ENCODE data around the gene UBE2G2.

UBE2G2 gene

DNA sequence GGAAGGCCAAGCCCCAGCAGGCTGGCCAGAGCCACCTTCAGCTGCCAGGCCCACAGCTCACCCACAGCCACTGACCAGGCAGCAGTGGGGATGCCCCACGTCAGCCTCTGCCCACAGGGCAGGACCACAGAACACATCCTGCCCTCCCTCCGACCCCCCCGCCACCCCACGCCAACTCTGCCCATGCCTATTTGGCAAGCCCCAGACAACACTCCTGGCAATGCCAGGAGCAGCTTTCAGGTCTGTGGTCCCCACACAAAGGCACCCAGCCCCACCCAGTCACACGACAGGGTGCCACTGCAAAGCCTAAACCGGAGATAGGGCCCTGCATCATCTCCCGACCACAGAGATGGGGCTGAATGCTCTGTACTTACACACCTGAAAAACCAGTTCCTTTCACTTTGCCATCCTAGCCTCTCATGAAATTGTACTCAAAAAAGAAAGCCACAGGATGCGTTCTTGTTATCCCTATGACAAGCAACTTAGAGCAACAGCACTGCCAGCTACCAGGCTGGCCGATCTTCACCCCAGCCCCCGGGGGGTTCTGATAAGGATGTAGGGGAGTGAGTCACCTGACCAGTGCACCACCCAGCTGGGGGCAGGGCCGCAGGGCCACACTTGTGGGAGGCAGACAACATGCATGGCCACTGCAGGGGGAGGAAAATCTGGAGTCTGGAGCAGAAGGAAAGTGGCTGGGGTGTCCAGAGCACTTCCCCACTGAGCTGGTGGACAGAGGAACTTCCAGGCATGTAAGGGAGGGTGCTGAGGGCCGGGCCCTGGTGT lies 36.2 kb downstream of the UBE2G2 start:
- TF ChIP-seq, protein P1, sequence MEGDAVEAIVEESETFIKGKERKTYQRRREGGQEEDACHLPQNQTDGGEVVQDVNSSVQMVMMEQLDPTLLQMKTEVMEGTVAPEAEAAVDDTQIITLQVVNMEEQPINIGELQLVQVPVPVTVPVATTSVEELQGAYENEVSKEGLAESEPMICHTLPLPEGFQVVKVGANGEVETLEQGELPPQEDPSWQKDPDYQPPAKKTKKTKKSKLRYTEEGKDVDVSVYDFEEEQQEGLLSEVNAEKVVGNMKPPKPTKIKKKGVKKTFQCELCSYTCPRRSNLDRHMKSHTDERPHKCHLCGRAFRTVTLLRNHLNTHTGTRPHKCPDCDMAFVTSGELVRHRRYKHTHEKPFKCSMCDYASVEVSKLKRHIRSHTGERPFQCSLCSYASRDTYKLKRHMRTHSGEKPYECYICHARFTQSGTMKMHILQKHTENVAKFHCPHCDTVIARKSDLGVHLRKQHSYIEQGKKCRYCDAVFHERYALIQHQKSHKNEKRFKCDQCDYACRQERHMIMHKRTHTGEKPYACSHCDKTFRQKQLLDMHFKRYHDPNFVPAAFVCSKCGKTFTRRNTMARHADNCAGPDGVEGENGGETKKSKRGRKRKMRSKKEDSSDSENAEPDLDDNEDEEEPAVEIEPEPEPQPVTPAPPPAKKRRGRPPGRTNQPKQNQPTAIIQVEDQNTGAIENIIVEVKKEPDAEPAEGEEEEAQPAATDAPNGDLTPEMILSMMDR (IDR thresholded peaks at IDR 0.05; ENCODE audit: control insufficient read depth, insufficient read depth, low read depth, low read length, missing control alignments): no peak
- no peak overlapping the region for H3K4me3 ChIP-seq (ENCODE audit: control insufficient read depth, low read depth, low read length)
- no peak for DNase-seq (ENCODE audit: low read depth)

DNA sequence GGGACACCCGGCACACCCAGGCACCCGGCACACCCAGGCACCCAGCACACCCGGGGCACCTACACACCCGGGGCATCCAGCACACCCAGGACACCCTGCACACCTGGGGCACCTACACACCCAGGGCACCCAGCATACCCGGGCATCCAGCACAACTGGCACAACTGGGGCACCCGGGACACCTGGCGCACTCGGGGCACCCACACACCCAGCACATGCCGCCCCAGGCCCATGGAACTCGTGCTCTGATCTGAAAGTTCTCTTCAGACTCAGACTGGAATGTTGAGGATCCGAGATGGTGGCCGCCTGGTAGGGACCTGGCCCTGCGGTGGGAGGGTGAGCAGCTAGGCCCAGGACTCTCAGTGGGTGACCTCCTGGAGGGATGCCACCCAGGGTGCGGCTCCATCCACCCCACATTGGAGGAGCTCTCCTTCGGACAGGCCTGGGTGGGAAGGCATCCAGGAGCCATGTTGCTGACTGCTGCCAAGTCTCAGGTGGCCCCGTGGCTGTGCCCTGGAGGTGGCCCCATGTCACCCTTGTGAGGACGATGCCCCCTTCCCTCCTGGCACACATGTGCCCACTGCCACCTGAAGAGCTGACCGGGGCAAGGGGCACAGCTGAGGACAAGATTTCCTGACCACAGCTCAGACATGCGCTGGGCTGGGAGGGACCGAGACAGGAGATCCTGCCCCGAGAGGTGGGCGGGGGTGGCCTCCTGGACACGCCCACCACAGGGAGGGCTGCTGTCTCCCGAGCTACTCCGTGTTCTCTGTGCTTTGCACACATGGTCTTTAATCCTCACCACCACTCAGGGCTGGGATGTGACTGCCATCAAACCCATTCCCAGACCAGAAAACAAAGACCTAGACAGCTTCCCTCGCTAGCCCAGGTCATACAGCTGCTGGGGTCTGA lies 37.0 kb downstream of the UBE2G2 start:
- H3K4me3 ChIP-seq (ENCODE audit: control insufficient read depth, low read depth, low read length): no peak overlapping the region
- TF ChIP-seq, protein P1 (IDR thresholded peaks at IDR 0.05; ENCODE audit: control insufficient read depth, insufficient read depth, low read depth, low read length, missing control alignments): no peak
- DNase-seq (ENCODE audit: low read depth): no peak

DNA sequence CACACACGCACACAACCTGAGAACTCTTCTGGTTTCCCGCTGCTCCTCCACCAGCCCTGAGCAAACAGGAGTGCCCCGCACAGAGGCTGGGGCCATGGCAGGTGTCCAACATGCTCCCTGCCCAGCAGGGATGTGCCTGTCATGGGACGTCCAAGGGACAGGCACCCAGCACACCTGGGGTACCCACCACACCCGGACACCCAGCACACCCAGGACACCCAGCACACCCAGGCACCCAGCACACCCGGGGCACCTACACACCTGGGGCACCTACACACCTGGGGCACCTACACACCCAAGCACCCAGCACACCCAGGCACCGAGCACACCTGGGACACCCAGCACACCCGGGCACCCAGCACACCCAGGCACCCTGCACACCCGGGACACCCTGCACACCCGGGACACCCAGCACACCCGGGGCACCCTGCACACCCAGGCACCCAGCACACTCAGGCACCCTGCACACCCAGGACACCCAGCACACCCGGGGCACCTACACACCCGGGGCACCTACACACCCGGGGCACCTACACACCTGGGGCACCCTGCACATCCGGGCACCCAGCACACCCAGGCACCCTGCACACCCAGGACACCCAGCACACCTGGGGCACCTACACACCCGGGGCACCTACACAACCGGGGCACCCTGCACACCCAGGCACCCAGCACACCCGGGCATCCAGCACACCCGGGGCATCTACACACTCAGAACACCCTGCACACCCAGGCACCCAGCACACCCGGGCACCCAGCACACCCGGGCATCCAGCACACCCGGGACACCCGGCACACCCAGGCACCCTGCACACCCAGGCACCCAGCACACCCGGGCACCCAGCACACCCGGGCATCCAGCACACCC lies 37.9 kb downstream of the UBE2G2 start:
- DNase-seq (ENCODE audit: low read depth): no peak
- TF ChIP-seq, protein P1 (IDR thresholded peaks at IDR 0.05; ENCODE audit: control insufficient read depth, insufficient read depth, low read depth, low read length, missing control alignments): no peak

DNA sequence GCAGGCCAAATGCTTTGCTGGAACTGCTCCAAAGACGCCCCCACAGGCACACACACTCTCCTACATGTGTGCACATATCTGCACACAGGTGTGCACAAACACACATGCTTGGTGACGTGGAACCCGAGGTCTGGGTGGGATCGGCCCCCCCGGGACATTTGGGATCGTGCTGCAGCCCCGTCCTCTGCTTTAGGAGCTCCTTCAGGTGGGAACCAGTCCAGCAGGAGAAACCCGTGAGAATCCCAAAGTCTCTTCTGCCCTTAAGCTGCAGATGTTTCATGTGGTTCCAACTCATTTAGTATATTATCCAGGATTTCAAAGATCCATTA lies 38.6 kb downstream of the UBE2G2 start:
- TF ChIP-seq, protein P1 (IDR thresholded peaks at IDR 0.05; ENCODE audit: control insufficient read depth, insufficient read depth, low read depth, low read length, missing control alignments): no peak
- no peak overlapping the region for H3K4me3 ChIP-seq (ENCODE audit: control insufficient read depth, low read depth, low read length)
- no peak for DNase-seq (ENCODE audit: low read depth)

More for the DNA sequence above, 37.9 kb downstream of the UBE2G2 start:
- H3K4me3 ChIP-seq (ENCODE audit: control insufficient read depth, low read depth, low read length): no peak overlapping the region

DNA sequence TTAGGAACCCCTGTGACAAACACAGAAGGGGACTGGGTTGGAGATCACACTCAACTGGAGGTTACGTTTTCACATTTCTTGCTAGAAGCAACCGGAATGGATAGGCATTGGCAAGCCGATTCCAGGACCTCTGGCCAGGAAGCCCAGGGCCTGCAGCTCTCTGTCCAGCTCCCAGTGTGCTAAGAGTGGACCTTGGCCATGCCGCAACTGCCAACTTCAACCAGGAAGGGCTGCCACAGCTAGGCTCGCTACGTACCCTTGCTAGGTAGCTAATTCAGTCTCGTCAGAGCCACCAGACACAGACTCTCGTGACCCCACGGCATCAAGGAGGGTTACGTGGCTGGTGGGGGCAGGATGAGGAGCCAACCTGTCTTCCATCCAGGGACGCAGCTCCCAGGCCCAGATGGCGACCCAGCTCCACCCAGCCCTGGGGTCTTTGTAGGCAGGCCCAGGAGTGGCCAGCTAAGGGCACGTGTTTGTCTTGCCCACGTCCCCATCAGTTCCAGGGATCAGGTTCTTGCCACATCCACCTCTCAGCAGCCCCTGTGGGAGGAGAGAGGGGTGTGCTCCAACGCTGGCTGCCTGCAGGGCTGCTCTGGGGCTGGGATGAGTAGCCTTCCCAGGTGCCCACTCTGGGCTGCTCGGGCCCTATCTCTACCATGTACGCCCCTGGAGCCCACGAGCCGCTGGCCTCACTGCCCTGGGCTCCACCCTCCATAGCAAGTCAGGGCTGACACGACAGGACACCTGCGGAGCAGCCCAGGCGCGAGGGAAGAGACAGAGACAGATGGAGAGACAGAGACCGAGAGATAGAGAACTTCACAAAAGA lies 39.2 kb downstream of the UBE2G2 start:
- no peak overlapping the region for H3K4me3 ChIP-seq (ENCODE audit: control insufficient read depth, low read depth, low read length)
- TF ChIP-seq, protein P1 (IDR thresholded peaks at IDR 0.05; ENCODE audit: control insufficient read depth, insufficient read depth, low read depth, low read length, missing control alignments): no peak
- DNase-seq (ENCODE audit: low read depth): no peak

All from AG09309 (cell line).